NCI-H2196 treated with DMSO at 0.1 percent for 48 hours (cell line): Measurements from ENCODE around the gene TFDP1.

Experiments
- DNase-seq: peaks from one replicate; lab custom pipeline; 2025; ENCODE audit not compliant: unreplicated experiment; lab: John Stamatoyannopoulos, UW

Gene TFDP1

DNA sequence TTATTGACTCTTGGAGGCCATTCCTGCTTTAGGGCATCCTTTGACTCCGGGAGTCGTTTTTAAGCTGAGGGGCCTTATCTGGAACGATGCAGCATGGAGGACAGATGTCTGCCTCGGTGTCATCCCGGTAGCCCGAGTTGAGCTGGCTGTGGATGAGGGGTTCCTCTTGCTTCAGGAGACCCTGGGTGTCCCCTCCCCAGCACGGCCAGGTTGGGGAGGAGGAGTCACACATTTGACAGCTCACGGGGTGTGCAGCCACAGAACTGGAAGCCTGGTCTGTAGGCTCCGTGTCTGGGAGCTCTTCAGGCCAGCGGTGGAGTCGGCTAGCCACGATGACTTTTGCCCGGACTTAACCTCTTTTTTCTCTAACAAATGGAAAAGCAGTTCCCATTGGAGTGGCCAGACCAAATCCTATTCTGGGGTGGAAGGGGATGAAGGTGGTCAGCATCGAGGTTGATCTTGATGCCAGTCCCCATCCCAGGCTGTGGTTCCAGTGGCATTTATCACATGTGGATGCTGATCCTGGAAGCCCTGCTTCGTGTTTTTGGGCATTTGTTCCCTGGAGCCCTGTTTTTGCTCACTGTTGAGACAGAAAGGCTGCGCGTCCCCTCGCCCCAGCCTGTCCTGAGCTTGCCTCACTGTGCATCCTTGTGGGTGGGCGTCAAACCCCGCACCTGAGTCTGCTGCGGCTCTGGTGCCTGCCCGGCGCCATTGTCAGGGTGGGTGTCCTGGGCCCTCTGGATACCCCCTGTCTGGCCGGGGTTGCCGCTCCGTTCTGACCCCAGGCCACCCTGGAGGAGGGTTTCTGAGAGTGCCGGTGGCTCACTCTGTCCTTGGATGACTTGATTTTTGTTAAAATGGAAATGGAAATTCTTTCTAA lies 12.0 kb downstream of the TFDP1 start:
- DNase-seq, result no peak

DNA sequence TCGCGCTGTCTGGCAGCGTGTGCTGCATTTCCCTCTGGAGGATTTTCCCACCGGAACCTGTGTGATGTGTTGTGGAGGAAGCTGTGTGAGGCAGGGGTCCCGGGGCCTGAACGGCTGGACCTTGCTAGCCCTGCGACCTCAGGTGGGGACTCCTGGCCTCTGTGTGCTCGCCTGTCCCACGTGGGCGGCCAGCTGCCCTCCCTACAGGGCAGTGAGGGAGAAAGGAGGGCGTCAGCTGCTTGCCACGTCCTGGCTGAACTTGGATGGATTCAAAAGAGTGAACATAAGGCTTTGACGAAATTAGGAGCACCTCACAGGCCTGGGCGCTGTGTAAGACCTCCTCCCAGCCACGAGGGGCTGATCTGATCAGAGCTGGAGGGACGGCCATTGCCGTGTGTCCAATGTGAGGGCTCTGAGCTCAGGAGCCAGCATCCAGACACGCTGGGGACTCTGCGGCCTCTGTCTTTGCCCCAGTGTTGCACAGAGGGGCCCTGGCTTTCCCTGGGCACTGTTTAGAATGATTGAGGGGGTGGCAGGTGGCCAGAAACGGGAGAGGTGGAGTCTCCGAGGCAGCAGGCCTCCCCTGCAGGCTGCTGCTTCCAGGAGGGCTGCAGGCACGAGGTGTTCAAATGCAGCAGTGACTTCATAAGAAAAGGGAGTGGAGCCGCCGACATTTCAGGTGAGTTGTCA lies 13.0 kb downstream of the TFDP1 start:
- DNase-seq, result no peak

DNA sequence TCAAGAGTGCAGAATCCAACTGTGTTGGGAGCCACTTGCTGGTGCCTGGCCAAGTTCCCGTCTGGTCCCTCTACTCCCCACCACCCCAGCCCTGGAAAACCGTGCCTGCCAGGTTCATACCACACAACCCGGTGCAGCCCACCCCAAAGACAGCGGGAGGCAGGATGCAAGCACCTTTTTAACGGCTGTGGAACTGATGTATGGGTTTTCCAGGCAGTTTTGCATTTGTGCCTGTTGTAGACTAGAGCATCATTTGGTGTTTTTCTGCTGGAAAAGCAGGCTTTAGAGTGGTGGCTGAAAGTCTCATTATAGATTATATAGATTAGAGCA lies 13.5 kb downstream of the TFDP1 start:
- DNase-seq, result no peak

DNA sequence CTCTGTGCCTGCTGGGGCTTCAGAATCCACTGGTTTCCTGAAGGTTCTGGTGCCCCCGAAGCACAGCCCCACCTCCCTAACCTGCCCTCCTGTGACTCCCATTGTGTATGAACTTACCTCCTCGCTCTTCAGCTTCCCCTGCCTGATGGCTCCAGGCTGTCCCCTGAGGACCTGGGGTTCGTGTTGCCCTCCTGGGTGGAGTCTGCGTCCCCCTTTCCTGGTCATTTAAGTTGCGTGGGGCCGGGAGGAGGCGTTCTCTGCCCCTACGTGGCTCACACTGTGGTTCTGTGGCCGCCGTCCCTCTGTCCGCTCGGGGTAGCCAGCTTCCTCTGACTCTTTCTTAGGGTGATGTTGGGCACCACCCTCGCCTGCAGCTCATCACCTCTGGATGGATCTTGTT lies 13.9 kb downstream of the TFDP1 start:
- DNase-seq, result no peak

DNA sequence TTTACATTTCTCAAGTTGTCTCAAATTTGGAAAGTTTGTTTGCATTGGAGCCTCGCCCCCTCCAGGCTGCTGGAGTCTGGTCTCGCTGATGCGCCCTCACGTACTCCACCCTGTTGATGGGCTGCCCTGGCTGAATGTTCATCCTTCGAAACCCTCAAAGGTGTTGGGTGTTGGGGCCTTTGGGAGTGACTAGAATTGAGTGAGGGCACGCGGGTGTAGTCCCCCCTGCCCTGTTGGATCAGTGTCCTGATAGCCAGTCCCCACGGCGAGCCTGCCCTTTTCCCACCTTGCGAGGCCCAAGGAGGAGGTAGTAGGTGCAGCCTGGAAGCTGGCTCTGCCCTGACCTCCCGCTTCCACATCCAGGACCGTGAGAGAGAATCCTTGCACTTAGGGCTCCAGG lies 14.8 kb downstream of the TFDP1 start:
- no peak for DNase-seq

DNA sequence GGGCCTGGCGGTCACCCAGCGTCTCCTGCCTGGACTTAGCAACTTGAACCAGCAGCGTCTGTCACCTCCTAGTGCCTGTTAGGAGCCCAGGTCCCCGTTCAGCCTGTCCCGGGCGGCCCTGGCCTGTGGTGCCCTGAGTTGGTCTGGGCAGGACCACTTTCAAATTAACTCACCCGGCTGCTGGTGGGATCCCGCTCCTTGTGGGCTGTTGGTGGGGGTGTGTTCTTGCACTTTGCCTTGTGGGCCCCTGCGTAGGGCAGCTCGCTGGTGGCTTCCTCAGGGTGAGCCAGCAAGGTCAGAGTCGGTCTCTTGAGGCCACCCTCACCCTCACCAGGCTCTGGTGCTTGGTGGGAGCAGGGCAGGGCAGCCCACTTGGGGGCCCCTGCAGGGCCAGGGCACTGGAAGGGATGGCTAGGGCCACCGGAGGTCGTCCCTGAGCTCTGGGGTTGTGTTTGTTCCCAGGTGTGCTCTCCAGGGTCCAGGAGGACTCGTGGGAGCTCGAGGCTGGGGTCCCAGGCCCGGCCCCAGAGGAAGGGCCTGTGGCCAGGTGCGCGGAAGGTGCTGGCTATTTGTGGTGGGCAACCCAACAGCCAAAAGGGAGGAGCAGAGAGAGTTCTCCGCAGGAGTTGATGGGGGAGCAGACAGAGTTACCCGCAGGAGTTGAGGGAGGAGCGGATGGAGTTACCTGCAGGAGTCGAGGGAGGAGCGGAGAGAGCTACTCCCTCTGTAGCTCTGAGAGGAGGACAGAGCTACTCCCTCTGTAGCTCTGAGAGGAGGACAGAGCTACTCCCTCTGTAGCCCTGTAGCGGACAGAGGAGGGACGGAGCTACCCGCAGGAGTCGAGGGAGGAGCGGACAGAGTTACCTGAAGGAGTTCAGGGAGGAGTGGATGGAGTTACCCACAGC lies 16.9 kb downstream of the TFDP1 start:
- no peak for DNase-seq

DNA sequence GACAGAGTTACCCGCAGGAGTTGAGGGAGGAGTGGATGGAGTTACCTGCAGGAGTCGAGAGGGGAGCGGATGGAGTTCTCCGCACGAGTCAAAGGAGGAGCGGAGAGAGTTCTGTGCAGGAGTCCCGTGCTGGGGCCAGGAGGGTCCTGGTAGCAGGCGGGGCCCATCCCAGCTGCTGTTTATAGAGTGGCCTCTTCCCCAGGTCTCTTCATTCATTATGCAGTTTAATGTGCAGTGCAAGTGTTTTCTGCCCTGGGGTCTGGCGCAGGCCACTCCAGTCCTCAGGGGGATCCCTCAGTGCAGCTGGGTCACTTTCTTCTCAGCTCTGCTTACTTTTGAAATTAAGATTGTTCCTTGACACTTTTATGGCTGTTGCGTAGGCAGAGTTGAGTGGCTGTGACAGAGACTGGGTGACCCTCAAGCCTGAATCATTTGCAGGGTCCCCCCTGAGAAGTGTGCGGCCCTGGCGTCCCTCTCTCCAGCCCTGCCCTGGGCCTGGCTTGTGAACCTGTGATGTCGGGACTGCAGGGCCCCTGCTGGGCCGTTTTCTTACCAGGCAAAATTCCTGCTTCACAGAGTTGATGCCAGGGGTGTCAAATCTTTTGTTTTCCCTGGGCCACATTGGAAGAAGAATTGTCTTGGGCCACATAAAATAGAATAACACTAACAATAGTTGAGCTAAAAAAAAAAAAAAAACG lies 17.9 kb downstream of the TFDP1 start:
- DNase-seq, result no peak

DNA sequence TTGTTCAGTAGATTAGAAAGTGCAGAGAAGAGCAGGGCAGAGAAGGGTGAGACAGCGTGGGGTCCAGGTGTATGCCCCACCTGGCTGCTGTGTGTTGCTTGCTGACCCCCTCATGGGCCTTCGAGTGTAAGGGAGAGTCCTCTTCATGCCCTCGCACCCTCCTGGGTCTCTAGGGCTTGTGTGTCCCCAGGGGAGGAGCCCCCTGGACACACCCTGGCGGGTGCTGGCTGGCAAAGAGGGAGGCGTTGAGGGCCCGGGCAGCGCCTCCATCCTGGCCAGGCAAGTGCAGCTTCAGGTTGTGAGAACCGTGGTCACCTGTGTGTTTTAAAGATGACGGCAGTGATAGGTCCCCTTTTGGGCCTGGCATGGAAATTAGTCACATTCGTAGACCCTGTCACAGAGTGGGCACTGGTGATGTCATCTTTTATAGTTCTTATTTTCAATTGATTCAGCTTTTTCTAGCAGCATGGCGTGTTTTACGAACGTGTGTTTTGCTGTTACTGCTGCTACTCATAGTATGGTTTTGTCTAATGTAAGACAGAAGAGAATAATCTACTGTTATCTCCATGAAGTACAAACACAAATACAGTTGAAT lies 18.7 kb downstream of the TFDP1 start:
- DNase-seq, result no peak

DNA sequence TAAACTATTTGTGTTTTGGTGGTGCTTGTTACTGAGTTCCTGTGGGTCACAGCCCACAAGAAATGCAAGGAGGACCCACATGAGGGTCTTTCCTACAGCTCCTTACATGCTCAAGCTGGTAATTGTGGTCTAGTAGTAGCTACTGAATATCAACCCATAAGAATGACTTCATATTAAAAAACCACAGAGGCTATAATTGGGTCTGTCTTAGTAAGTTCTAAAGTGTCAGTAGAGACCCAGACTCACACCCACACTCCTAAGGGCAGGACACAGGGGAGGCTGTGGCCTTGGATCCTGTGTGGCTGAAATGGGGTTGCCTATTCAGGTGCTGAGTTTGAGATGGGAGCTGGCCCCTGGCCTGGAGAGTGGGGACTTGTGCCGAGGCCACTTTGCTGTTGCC lies 19.6 kb downstream of the TFDP1 start:
- DNase-seq, result no peak

DNA sequence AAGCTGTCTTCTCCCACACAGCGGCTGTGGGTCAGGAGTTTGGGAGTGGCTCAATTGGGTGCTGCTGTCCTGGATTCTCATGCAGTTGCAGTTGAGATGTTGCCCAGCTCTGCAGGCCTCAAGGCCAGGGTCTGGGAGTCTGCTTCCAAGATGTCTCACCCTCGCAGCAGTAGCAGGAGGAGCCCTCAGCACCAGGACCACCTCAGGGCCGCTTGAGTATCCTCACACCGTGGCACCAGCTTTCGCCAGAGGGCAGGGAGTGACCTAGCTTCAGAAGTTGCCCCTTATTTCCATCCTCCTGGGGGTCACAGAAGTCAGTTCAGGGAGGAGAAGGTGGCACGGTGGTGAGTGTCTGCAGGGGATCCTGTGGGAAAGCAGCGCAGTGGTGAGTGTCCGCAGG lies 20.9 kb downstream of the TFDP1 start:
- DNase-seq, result no peak

DNA sequence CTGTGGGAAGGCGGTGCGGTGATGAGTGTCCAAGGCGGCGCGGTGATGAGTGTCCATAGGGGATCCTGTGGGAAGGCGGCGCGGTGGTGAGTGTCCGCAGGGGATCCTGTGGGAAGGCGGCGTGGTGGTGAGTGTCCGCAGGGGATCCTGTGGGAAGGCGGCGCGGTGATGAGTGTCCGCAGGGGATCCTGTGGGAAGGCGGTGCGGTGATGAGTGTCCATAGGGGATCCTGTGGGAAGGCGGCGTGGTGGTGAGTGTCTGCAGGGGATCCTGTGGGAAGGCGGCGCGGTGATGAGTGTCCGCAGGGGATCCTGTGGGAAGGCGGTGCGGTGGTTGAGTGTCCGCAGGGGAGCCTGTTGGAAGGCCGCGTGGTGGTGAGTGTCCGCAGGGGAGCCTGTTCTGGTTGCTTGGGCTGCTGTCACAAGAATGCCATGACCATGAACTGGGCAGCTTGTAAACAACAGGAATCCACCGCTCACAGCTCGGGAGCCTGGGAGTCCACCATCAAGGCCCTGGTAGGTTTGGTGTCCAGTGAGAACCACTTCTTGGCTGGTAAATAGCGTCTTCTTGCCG lies 21.4 kb downstream of the TFDP1 start:
- DNase-seq, result no peak

DNA sequence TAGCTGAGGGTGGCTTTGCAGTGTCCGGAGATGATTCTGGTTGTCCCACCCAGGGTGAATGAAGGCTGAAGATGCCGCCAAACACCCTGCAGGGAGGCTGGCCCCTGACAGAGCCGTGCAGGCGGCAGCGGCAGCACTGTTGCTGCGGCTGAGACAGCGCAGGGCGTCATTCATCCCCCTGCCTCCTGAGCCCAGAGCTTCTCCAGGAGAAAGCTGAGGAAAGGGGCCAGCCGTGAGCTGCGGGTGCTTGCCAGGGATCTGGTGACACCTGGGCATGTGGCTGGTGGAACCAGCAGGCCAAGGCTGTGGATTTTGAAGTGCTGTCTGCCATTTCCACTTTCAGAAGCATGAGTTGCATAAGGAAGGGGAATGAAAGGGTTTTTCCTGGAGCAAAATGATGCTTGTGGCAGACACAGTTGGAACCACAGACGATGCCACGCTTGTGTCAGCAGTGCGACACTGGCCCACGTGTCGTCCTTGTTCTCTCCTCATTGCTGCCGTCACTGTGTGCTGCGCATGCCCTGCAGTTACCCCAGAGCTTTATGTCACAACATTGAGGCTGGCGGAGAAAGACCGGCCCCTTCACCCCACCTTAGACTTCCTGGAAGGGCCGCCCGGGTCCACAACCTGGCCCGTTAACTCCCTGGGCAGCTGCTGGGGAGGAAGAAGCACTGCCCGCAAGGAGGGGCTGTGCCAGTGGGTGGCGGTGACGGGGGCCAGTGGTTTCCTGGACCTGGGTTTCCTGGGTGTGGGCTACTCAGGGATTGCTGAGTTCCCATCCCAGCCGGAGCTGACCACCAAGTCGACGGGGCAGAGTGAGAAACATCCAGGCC lies 22.7 kb downstream of the TFDP1 start:
- no peak for DNase-seq

DNA sequence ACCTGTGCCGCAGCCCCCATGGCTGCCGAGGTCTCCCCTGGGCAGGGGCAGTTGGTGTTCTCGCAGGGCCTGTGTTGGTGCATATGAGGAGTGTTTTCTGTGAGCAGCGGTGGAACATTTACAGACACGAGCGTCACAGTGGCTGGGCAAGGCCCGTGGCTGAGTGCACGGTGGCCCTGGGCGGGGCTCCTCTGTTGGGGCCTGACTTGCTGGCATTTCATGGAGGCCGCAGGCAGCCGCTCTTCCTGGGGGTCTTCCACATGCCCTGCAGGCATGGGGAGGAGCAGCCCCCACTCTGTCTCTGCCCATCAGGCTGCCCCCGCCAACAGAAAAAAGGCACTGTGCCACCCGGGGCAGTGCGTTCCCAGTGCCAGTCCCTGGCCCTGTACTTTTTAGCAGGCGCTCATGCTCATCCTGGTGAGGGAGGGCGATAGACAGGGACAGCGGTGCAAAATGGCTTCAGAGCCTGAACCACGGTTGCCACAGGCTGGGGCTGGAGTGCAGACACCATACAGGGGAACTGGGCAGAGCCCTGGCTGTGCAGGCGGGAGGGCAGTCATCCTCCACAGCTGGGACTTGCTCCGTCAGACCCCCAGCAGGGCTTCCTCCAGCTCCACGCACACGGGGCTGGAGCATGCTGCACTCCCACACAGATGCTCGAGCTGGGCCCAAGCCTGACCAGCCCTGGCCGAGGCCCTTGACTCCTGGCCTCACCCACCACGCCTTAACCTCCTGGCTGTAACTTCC lies 23.5 kb downstream of the TFDP1 start:
- DNase-seq, result no peak

DNA sequence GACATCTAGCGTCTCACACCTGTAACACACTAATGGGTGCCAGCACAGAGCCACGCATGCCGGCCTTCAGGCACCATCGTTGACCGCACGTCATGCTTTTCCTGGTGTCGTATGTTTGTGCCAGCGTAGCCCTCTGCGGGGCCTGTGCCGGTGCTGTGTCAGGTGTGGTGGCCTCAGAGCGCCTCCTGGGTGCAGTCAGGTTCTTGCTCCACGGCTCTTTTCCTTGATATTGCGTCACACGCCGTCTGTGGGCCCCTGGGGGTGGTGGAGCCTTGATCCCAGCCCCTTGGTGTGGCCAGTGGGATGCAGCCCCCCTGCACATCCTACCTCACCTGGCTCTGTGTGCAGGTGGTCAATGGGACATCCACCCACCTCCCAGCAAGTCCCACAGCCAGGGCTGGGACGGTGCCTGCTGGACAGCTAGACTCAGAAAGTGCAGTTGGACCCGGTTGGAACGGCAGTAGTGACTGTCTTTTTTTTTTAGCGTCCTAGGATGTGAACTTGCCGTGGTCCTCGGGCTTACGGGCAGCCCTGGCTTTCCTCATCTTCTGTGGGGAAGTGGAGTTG lies 24.5 kb downstream of the TFDP1 start:
- DNase-seq, result no peak

DNA sequence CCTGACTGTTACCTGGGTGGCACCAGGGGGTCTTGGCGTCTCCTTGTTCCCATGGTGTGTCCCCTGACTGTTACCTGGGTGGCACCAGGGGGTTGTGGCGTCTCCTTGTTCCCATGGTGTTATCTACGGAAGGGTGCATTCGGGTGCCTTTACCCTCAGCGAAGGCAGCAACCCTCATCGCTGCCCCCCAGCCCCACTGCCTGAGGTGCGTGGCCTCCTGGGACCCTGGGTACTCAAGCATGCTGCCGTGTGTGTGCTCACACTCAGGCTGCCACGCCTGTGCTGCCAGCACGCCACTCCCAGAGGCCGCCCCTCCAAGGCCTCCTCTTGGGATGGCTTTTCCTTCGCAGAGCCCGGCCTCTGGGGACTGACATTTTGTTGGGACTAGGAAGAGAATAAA lies 25.1 kb downstream of the TFDP1 start:
- no peak for DNase-seq

DNA sequence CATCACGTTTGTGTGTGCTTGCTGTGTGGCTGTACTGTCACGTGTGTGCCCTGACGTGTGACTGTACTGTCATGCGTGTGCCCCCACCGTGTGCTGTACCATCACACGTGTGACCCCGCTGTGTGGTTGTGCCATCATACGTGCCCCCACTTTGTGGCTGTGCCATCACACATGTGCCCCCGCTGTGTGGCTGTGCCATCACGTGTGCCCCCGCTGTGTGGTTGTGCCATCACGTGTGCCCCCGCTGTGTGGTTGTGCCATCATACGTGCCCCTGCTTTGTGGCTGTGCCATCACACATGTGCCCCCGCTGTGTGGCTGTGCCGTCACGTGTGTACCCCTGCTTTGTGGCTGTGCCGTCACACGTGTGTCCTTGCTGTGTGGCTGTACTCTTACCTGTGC lies 25.7 kb downstream of the TFDP1 start:
- no peak for DNase-seq

DNA sequence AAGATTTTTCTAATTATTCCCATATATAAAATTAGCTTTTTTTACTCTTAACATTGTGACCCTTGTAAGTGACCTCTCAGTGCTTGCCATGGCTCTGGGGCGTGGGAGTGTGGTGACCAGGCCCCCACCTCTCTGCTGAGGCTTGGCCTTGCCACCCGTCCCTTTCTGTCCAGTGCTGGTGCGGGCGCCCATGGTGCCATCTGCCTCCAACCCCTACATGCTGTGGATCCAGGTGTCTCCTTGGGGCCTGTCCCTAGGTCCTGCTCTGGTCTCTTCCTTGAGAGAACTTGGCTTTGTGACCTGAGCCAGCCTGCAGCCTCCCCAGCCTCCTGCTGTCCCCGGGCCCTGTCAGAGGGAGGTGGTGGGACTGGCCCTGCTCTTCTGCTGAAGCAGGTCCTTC lies 27.4 kb downstream of the TFDP1 start:
- DNase-seq, result no peak

DNA sequence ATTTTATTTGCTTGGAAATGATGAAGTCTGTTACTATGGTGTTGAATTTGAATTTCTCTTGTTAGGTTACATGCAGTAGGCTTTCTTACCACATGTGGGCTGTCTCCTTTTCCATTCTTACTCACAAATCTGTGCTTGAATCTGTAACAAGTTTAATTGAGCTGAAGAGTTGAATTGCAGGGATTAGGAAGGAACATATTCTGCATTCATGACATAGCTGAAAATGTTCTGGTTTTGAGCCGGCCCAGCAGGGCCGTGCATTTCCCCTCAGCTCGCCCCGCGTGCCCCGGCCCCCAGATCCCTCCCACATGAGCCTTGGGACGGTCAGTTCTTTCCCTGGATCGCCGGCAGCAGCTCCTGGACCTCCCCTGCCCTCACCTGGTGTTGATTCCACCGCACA lies 28.1 kb downstream of the TFDP1 start:
- DNase-seq, result no peak
